ENCODE data around the gene RAPGEF6.

- no peak for TF ChIP-seq CTCF (conservative IDR thresholded peaks at IDR 0.05; ENCODE audit: low read depth, low read length)
- TF ChIP-seq EZH2phosphoT487 (IDR thresholded peaks at IDR 0.05; ENCODE audit: borderline replicate concordance, low read length): no peak
- TF ChIP-seq EZH2 (IDR thresholded peaks at IDR 0.05; ENCODE audit: low read length, unreplicated experiment): no peak
Observed at GRCh38 chr5:131536850-131537448, 98.1 kb downstream of the RAPGEF6 start.
